ENCODE results near the gene BORCS5. TPM values are rescaled to one million over a fixed set of nuclear protein-coding genes. Genes with fewer than 3 reads are reported as not detected.
"Not testable (repeated sequence)": the region's sequence is repeated elsewhere in the genome, so short reads cannot be mapped to it uniquely, and the experiment has no call there.

BORCS5 gene
- total RNA-seq, 1 donor from 2014 or later: 19.2 TPM

GRCh38 chr12:12452326-12452902 is 95.5 kb downstream of the BORCS5 start:
- FAIRE-seq: no peak
- DNase-seq (ENCODE audit: low spot score in 2 of 2): no peak

GRCh38 chr12:12453635-12454034 is 96.8 kb downstream of the BORCS5 start:
- no peak for FAIRE-seq
- no peak for DNase-seq (ENCODE audit: low spot score in 2 of 2)

GRCh38 chr12:12454315-12454714 is 97.4 kb downstream of the BORCS5 start:
- FAIRE-seq (no peak), DNase-seq (ENCODE audit: low spot score in 2 of 2) (no peak)

- DNase-seq (ENCODE audit: low spot score in 2 of 2) (no peak), FAIRE-seq (no peak)
These were observed 99.8 kb downstream of the BORCS5 start for GRCh38 chr12:12456637-12457036.

DNA sequence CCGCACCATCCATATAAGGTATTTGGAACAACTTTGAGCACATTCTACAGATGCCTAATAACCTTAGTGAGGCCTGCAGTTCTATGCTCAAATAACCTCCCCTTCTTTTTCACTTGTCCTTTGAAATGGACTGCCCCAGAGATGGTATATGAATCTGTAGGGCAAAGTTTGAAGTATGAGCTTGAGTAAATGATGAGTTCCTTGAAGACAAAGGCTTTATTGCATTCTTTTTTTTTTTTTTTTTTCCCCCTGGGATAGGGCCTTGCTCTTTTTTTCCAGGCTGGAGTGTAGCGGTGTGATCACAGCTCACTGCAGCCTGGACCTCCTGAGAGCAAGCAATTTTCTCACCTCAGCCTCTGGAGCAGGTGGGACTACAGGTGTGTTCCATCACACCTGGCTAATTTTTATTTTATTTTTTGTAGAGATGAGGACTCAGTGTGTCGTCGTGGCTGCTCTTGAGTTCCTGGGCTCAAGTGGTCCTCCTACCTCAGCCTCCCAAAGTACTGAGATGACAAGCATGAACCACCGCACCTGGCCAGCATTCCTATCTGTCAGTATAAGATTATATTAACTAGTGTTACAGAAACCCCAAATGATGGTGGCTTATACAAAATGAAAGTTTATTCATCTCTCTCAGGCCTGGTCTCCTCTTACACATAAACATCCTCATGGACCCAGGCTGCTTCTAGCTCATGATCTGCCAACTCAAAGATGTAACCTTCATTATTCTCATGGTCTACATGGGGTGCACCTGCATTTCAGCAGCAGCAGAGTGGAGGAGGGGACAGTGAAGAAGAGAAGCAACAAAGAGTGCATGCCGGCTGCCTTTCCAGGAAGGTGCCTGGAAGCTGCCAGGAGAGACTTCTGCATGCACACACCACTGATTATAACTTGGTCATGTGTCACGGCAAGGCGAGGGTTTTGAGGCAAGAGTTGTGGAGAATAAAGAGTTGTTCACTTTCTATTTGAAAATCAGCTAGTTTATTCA is 104.4 kb downstream of the BORCS5 start:
- FAIRE-seq (no peak), DNase-seq (ENCODE audit: low spot score in 2 of 2) (no peak)

- DNase-seq (ENCODE audit: low spot score in 2 of 2) (no peak), FAIRE-seq (no peak)
These were observed 105.0 kb downstream of the BORCS5 start for GRCh38 chr12:12461923-12462315.

- DNase-seq (ENCODE audit: low spot score in 2 of 2): no peak
- FAIRE-seq: no peak
These were observed 108.6 kb downstream of the BORCS5 start for GRCh38 chr12:12465522-12465921.

DNA sequence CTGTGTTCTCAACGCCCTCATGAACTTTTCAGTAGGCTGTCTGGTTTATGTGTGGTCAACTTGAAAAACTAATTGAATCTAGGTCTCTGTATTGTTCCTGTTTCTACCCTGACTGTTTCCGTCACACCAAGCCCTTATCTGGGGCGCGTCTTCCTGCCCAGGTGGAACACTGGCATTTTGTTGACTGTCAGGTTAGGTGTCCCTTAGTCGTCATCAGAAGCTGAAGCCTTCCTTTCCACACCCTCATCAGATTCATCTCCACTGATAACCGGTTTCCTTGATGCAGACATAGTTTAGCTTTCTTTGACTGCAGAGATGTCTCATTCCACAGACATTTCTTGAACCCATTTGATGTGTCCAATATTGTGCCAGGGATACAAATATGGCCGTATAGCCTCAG is 109.3 kb downstream of the BORCS5 start:
- no peak for DNase-seq (ENCODE audit: low spot score in 2 of 2)
- no peak for FAIRE-seq

- DNase-seq (ENCODE audit: low spot score in 2 of 2) (no peak), FAIRE-seq (no peak)
These were observed 110.4 kb downstream of the BORCS5 start for GRCh38 chr12:12467264-12467663.

GRCh38 chr12:12467688-12468261 is 110.9 kb downstream of the BORCS5 start:
- peak in 1 of 2 donors; percentile 54 for DNase-seq (ENCODE audit: low spot score in 2 of 2)

DNA sequence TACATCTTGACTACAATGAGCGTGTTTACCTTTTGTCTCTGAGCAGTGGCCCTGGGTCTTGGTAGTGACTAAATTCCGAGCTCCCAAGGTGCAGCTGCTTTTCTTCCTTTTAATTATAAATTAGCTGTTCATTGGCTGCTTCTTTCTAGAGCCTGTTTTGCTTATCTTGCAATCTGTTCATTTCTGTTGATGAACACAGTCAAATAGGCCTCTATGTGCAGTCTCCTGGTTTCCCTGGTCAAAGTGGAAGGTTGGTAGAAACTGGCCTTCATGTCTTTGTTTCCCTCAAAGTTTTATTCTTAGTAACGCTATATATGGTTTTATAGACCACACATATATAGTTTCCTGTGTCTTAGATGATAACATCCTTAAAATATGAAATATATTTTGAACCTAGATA is 111.7 kb downstream of the BORCS5 start:
- DNase-seq (ENCODE audit: low spot score in 2 of 2): no peak
- no peak for FAIRE-seq

More at GRCh38 chr12:12467688-12468261, 110.9 kb downstream of the BORCS5 start:
- FAIRE-seq: no peak

- FAIRE-seq (no peak), DNase-seq (ENCODE audit: low spot score in 2 of 2) (no peak)
These were observed 112.5 kb downstream of the BORCS5 start for GRCh38 chr12:12469386-12469785.

DNA sequence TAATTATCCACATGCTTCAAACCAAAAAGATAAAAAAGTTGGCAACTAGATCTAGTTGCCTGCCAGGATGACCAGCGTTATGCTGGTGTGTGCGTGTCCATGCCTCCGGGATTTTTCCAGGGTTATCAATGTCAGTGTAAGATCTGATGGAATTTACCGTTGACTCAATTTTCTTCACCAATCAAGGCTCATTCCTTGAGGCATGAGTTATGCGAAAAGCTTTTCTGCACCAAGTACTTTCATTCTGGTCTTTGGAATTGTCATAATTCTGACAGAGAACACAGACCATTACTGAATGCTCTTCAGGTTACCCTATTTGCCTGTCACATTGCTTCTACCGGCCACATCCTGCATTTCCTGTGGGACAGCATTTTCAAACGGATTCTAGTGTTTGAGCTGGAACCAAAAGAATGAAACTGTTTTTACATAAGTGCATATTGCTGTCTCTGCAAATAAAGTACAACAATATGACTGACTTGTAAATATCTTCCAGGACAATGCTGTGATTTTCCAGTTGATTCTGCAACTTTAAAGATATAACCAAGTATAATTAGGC is 114.0 kb downstream of the BORCS5 start:
- no peak for FAIRE-seq
- no peak for DNase-seq (ENCODE audit: low spot score in 2 of 2)

- FAIRE-seq; DNase-seq (ENCODE audit: low spot score in 2 of 2): not testable (repeated sequence)
These were observed 115.4 kb downstream of the BORCS5 start for GRCh38 chr12:12471982-12472961.

- DNase-seq (ENCODE audit: low spot score in 2 of 2): no peak
- no peak for FAIRE-seq
These were observed 116.3 kb downstream of the BORCS5 start for GRCh38 chr12:12473223-12473622.

- no peak for FAIRE-seq
- no peak for DNase-seq (ENCODE audit: low spot score in 2 of 2)
These were observed 117.6 kb downstream of the BORCS5 start for GRCh38 chr12:12474471-12474928.

DNA sequence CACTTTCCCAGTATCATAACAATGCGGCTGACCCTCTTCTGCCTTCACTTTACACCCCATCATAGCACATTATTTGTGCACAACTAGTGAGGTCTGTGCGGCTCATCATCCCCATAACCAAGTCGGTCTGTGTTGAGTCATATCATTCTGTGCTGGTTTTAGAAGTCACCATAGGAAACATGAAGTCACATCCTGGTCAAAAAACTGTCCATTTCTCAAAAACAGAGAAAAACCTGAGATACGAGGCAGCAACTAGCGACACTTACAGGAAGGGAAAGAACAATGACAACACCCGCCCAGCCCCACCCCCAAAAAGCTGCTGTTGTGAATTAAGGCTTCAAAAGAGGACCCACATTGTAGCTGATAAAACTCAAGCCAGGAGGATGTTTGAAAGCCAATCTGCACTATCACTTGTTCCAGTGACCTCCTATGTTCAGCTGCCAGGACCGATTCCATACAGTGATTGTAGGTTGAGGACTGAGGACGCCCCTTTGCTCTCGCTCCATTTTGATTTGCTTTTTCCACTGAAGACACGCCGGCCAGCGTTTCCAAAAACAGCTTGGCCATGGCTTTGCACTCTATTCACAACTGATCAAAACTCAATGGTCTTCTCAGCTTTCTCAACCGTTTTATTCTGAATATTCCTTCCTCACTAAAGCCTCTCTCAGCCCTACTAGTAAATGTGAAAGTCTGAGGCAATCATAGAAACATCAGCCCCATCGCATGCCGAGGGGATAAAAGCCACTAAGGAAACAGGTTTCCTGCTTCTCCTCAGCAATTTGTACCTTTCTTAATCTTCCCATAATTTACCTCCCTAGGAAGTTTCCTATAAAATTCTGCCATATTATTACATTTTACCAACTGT is 118.3 kb downstream of the BORCS5 start:
- FAIRE-seq: no peak
- DNase-seq (ENCODE audit: low spot score in 2 of 2): no peak

DNA sequence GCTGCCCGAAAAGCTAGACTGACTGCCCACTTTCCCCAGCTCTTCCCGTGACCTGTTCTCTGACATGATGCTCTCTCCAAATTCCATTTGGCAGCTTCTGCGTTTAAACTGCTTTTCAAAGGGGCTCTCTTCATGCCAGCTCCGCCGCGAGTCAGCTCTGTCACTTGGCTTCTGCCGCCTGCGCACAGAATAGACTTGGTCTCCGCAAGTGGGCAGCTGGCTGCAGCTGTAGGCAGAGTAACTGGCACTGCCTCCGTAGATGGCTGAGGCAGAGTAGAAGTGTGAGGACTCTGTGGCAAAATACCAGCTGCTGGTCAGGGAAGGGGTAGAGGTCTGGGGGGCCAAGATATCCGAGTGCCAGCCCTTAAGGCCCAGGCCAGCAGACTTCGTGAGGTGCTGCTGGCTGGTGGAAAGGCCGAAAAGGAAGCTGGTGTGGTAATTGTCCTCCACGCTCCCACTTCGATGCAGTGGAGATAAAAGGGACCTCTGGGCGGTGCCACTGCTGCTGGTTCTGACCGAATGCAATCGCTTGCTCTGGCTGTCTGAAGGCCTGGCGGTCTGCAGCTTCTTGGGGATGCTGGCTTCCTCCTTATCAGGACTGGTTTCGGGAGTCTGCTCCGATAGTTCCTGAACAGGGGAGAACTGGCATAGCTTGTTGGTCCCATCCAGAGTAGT is 120.1 kb downstream of the BORCS5 start:
- DNase-seq (ENCODE audit: low spot score in 2 of 2): peak; percentile 51 to 64
- FAIRE-seq: no peak

Data from frontal cortex (tissue), 4 donors.